ENCODE data around the gene ATP8A2.

Gene ATP8A2

GRCh38 chr13:25796474-25796873, 424.7 kb downstream of the ATP8A2 start:
- DNase-seq (ENCODE audit: low read depth, low spot score), result peak; percentile 25
- no peak for TF ChIP-seq CTCF (IDR thresholded peaks at IDR 0.05; ENCODE audit: low read depth, low read length)
- no peak overlapping the region for H3K4me3 ChIP-seq (ENCODE audit: low read depth, low read length)
- in situ Hi-C loops (cut with HindIII; ENCODE audit: low sequenced_read_pairs), result no loop called here

GRCh38 chr13:25798998-25799397, 427.2 kb downstream of the ATP8A2 start:
- in situ Hi-C loops (cut with HindIII; ENCODE audit: low sequenced_read_pairs), result no loop called here

GRCh38 chr13:25800523-25800922, 428.7 kb downstream of the ATP8A2 start:
- no peak for TF ChIP-seq CTCF (IDR thresholded peaks at IDR 0.05; ENCODE audit: low read depth, low read length)
- DNase-seq (ENCODE audit: low read depth, low spot score), result no peak
- no peak overlapping the region for H3K4me3 ChIP-seq (ENCODE audit: low read depth, low read length)
- in situ Hi-C loops (cut with HindIII; ENCODE audit: low sequenced_read_pairs), result no loop called here

More at GRCh38 chr13:25798998-25799397, 427.2 kb downstream of the ATP8A2 start:
- no peak for TF ChIP-seq CTCF (IDR thresholded peaks at IDR 0.05; ENCODE audit: low read depth, low read length)
- no peak overlapping the region for H3K4me3 ChIP-seq (ENCODE audit: low read depth, low read length)
- no peak for DNase-seq (ENCODE audit: low read depth, low spot score)

GRCh38 chr13:25802579-25802978, 430.8 kb downstream of the ATP8A2 start:
- TF ChIP-seq CTCF (IDR thresholded peaks at IDR 0.05; ENCODE audit: low read depth, low read length), result no peak
- in situ Hi-C loops (cut with HindIII; ENCODE audit: low sequenced_read_pairs), result no loop called here

GRCh38 chr13:25803641-25804040, 431.9 kb downstream of the ATP8A2 start:
- DNase-seq (ENCODE audit: low read depth, low spot score), result no peak
- H3K4me3 ChIP-seq (ENCODE audit: low read depth, low read length), result no peak overlapping the region
- no peak for TF ChIP-seq CTCF (IDR thresholded peaks at IDR 0.05; ENCODE audit: low read depth, low read length)
- in situ Hi-C loops (cut with HindIII; ENCODE audit: low sequenced_read_pairs), result no loop called here

More at GRCh38 chr13:25802579-25802978, 430.8 kb downstream of the ATP8A2 start:
- DNase-seq (ENCODE audit: low read depth, low spot score), result no peak
- H3K4me3 ChIP-seq (ENCODE audit: low read depth, low read length), result no peak overlapping the region

- in situ Hi-C loops (cut with HindIII; ENCODE audit: low sequenced_read_pairs), result no loop called here
- DNase-seq (ENCODE audit: low read depth, low spot score), result peak; percentile 66
- no peak for TF ChIP-seq CTCF (IDR thresholded peaks at IDR 0.05; ENCODE audit: low read depth, low read length)
- no peak overlapping the region for H3K4me3 ChIP-seq (ENCODE audit: low read depth, low read length)
Measured at GRCh38 chr13:25806264-25806974, 434.6 kb downstream of the ATP8A2 start.
